HFFc6 (cell line): ENCODE results near the gene CDK6. TPM values are rescaled to one million over a fixed set of nuclear protein-coding genes. Genes with fewer than 3 reads are reported as not detected.

Source experiments
- DNase-seq: peaks from one replicate; pipeline ENCODE4 v3.0.0-alpha.2; 2018
- H3K27ac Mint-ChIP-seq: 2 replicates; pipeline ENCODE4 v1.8.0; 2020; ENCODE audit warnings: mild to moderate bottlenecking, mixed read lengths
- H3K27me3 Mint-ChIP-seq: 2 replicates; pipeline ENCODE4 v1.8.0; 2021; ENCODE audit warnings: mild to moderate bottlenecking, moderate library complexity, mixed read lengths; ENCODE audit not compliant: insufficient read depth
- H3K36me3 Mint-ChIP-seq: 2 replicates; pipeline ENCODE4 v1.8.0; 2021; ENCODE audit warnings: low read depth, mixed read lengths
- H3K4me1 Mint-ChIP-seq: 2 replicates; pipeline ENCODE4 v1.8.0; 2020; ENCODE audit warnings: low read depth, mixed read lengths
- H3K4me3 Mint-ChIP-seq: 2 replicates; pipeline ENCODE4 v1.8.0; 2020; ENCODE audit warnings: mild to moderate bottlenecking, moderate library complexity, mixed read lengths
- H3K9me3 Mint-ChIP-seq: 2 replicates; pipeline ENCODE4 v1.8.0; 2020; ENCODE audit warnings: mild to moderate bottlenecking, mixed read lengths
- CTCF ChIP-seq: fragments of 200-600 bp; sonication (generic); IDR thresholded peaks from 2 replicates; pipeline ENCODE4 v1.5.0; 2021; ENCODE audit warnings: antibody characterized with exemption, mild to moderate bottlenecking
- total RNA-seq, 6 experiments: library from RNA; stranded (reverse); fragmentation: NEBNext Ultra II Directional; extraction: Animal tissue kit (Norgen Biotek cat#: 25700); gene quantifications; 2 replicates in 1 of 6; 3 replicates in 5 of 6; pipeline ENCODE4 v1.2.3, GENCODE V29; 2021

CDK6 gene
- total RNA-seq, 6 experiments from 2014 or later: 54.5 to 90.0 (median 58.9) TPM

GRCh38 chr7:92723943-92724342 lies 112.4 kb downstream of the CDK6 start:
- TF ChIP-seq CTCF: no peak
- no peak for DNase-seq
- Mint-ChIP-seq H3K9me3 (no peaks in the 10 kb centered on the region), H3K27me3 (no peaks in the 10 kb centered on the region), H3K4me3 (peak overlapping the region; percentile 51; the same call in 1 of the 2 replicates), H3K4me1 (peaks cover 94% of the 10 kb centered on the region), H3K36me3 (peaks cover 46% of the 10 kb centered on the region), H3K27ac (peak overlapping the region; percentile 89)

GRCh38 chr7:92723205-92723604 lies 113.2 kb downstream of the CDK6 start:
- Mint-ChIP-seq H3K27ac (peak overlapping the region; percentile 89), H3K27me3 (peaks cover 3% of the 10 kb centered on the region), H3K4me1 (peaks cover 94% of the 10 kb centered on the region), H3K4me3 (peak overlapping the region; percentile 51), H3K36me3 (peaks cover 53% of the 10 kb centered on the region), H3K9me3 (no peaks in the 10 kb centered on the region)
- TF ChIP-seq CTCF: no peak
- peak; percentile 46 for DNase-seq

- TF ChIP-seq CTCF: no peak
- peak overlapping the region; percentile 89 for H3K27ac Mint-ChIP-seq
- peaks cover 59% of the 10 kb centered on the region for H3K36me3 Mint-ChIP-seq
Observed at GRCh38 chr7:92722541-92722940, 113.8 kb downstream of the CDK6 start.

GRCh38 chr7:92720604-92721350 lies 115.6 kb downstream of the CDK6 start:
- Mint-ChIP-seq H3K27me3 (peaks cover 5% of the 10 kb centered on the region), H3K4me1 (peaks cover 94% of the 10 kb centered on the region), H3K36me3 (peaks cover 60% of the 10 kb centered on the region), H3K4me3 (no peak overlapping the region), H3K9me3 (no peaks in the 10 kb centered on the region), H3K27ac (peak overlapping the region; percentile 7)
- no peak for TF ChIP-seq CTCF
- no peak for DNase-seq

More at GRCh38 chr7:92722541-92722940, 113.8 kb downstream of the CDK6 start:
- DNase-seq: no peak
- H3K9me3 Mint-ChIP-seq: no peaks in the 10 kb centered on the region
- H3K4me3 Mint-ChIP-seq: peak overlapping the region; percentile 51
- peaks cover 94% of the 10 kb centered on the region for H3K4me1 Mint-ChIP-seq
- peaks cover 5% of the 10 kb centered on the region for H3K27me3 Mint-ChIP-seq

GRCh38 chr7:92717993-92718716 lies 118.2 kb downstream of the CDK6 start:
- Mint-ChIP-seq H3K4me1 (peaks cover 90% of the 10 kb centered on the region), H3K9me3 (no peaks in the 10 kb centered on the region), H3K4me3 (peak overlapping the region; percentile 87), H3K27me3 (peaks cover 5% of the 10 kb centered on the region), H3K27ac (peak overlapping the region; percentile 96), H3K36me3 (peaks cover 58% of the 10 kb centered on the region)
- peak; percentile 39 for DNase-seq
- TF ChIP-seq CTCF: no peak
